ENCODE results near the gene MLLT1.

GRCh38 chr19:6248341-6248740 is 31.4 kb downstream of the MLLT1 start:
- TF ChIP-seq RFX5 (IDR thresholded peaks at IDR 0.05; ENCODE audit: low read depth, low read length) (no peak), CTCF (IDR thresholded peaks at IDR 0.05 in 2 of 3, conservative IDR thresholded peaks at IDR 0.05 in 1 of 3; ENCODE audit: control insufficient read depth in 2 of 3, extremely low read depth in 1 of 3, insufficient read depth in 1 of 3, low read depth in 3 of 3, low read length in 3 of 3) (no peak), ZNF274 (IDR thresholded peaks at IDR 0.05; ENCODE audit: insufficient read depth, insufficient read length) (no peak), ZSCAN29 (IDR thresholded peaks at IDR 0.05) (no peak), ESRRA (IDR thresholded peaks at IDR 0.05; ENCODE audit: low read length) (no peak), SUZ12 (IDR thresholded peaks at IDR 0.05; ENCODE audit: unreplicated experiment) (no peak), CUX1 (IDR thresholded peaks at IDR 0.05; ENCODE audit: insufficient replicate concordance, low read depth, low read length) (no peak), ELK1 (IDR thresholded peaks at IDR 0.05; ENCODE audit: low read depth, low read length) (no peak), KAT2A (conservative IDR thresholded peaks at IDR 0.05; ENCODE audit: control insufficient read depth, low read depth, low read length) (no peak), FOXK2 (IDR thresholded peaks at IDR 0.05) (no peak), POLR2A (IDR thresholded peaks at IDR 0.05; ENCODE audit: low read depth, low read length) (no peak), SMAD5 (IDR thresholded peaks at IDR 0.05; ENCODE audit: low read depth) (no peak), MAX (IDR thresholded peaks at IDR 0.05; ENCODE audit: low read depth, low read length) (no peak)
